ENCODE measurements around the gene APOL3. TPM values are rescaled to one million over a fixed set of nuclear protein-coding genes. Genes with fewer than 3 reads are reported as not detected.
"Not testable (repeated sequence)": the region's sequence is repeated elsewhere in the genome, so short reads cannot be mapped to it uniquely, and the experiment has no call there.

The APOL3 gene, protein sequence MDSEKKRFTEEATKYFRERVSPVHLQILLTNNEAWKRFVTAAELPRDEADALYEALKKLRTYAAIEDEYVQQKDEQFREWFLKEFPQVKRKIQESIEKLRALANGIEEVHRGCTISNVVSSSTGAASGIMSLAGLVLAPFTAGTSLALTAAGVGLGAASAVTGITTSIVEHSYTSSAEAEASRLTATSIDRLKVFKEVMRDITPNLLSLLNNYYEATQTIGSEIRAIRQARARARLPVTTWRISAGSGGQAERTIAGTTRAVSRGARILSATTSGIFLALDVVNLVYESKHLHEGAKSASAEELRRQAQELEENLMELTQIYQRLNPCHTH
- total RNA-seq: 1.4 and 1.7 TPM in 2 replicates
- polyA plus RNA-seq (2012): 2.4 TPM

GRCh38 chr22:36160499-36160942 lies at the start of gene APOL3:
Gene APOL3, minus strand, starts transcription at chr22:36160755. Its CDS starts 11,700 bp downstream, at chr22:36149055.
- DNase-seq (ENCODE audit: low read depth): peak; percentile 18

- no peak for DNase-seq (ENCODE audit: low read depth)
These were observed 49.7 kb upstream of the APOL3 start for GRCh38 chr22:36210224-36210623.

GRCh38 chr22:36209488-36209908 lies 48.9 kb upstream of the APOL3 start:
- DNase-seq (ENCODE audit: low read depth): not testable (repeated sequence)

- DNase-seq (ENCODE audit: low read depth): peak; percentile 86
These were observed 48.4 kb upstream of the APOL3 start for GRCh38 chr22:36208914-36209313.

GRCh38 chr22:36208162-36208765 lies 47.7 kb upstream of the APOL3 start:
- DNase-seq (ENCODE audit: low read depth): no peak

DNA sequence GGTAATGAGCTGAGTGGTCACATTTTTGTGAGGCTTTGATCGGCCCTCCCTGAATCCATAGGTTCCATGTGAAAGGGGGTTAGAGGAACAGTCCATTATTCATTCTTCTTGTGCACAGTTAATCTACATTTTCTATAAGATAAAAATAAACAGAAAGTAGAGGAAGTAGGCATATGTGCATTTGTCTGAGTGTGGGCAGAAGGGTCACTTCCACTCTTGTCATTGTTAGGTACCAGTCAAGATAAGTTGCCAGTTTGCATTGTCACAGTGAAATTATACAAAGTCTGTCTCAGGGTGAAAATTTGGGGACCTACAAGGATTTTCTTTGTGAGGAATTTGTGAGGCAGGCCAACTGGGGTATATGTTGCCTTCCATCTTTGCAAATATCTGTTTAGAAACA lies 45.7 kb upstream of the APOL3 start:
- no peak for DNase-seq (ENCODE audit: low read depth)

DNA sequence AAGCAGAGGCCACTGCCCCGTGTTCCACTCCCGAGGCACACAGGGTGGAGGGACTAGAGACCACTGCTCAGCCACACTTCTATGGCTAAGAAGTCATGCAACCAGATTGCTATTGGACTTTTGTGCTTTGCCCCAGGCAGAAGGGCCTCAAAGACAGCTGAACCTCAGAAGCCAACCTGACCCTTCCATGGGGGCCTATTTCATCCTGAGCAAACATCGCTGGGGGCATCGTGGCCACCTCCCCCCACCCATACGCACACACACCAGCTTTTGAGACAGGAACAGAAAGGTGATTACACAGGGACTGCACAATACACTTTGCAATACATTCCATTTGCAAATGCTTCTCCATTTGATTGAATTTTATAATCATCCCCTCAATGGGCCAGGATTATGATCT lies 45.0 kb upstream of the APOL3 start:
- not testable (repeated sequence) for DNase-seq (ENCODE audit: low read depth)

DNA sequence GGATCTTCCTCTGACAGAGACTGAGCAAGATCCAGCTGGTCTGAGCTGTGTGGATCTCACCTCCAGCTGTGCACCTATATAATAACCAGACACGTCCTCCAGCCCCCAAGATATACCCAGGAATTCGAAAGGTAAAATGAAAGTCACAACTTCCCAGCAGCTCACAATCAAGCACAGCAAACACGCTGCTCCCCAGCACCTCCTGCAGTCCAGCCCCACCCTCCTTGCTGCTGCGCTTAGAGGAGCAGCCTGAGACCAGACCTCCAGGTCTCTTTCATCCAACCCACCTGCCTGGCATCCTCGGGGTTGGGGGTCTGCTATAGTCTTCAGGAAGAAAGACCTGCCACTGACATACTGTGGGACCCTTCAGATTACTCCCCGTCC lies 44.1 kb upstream of the APOL3 start:
- no peak for DNase-seq (ENCODE audit: low read depth)

- no peak for DNase-seq (ENCODE audit: low read depth)
These were observed 43.6 kb upstream of the APOL3 start for GRCh38 chr22:36204001-36204631.

DNA sequence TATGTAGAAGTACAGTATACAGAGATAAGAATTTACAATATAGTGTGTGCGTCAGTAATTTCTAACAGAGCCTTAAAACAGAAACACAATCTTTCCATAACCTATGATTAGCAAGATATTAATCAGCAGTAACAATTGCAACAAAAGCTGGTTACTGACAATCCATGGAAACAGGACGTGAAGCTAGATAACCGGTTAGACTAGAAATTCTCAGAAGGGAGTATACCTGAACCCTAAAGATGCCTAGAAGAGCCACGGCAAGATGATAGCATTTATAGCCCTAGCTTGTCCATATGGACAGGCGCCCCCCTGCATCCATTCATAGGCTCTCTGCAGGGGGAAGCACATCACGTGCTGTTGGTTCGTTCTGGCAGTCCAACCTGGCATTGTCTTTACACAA lies 42.9 kb upstream of the APOL3 start:
- not testable (repeated sequence) for DNase-seq (ENCODE audit: low read depth)

DNA sequence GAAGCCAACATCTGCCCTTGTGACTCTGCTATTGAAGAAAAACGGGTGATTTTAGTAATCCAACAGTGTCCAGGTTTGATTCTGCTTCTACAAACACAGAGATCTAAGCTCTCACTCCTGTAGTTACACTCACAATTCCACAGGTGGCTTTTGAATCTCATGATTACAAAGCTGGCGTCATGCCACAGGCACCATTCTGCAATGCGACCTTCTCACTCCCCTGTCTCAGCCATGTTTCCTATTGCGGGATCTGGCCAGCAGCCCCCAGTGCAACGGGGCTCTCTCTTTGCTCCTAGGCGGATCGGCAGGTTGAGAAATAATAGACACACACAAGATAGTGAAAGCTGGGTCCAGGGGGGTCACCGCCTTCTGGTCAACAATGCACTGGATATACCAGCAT lies 42.4 kb upstream of the APOL3 start:
- DNase-seq (ENCODE audit: low read depth): not testable (repeated sequence)

DNA sequence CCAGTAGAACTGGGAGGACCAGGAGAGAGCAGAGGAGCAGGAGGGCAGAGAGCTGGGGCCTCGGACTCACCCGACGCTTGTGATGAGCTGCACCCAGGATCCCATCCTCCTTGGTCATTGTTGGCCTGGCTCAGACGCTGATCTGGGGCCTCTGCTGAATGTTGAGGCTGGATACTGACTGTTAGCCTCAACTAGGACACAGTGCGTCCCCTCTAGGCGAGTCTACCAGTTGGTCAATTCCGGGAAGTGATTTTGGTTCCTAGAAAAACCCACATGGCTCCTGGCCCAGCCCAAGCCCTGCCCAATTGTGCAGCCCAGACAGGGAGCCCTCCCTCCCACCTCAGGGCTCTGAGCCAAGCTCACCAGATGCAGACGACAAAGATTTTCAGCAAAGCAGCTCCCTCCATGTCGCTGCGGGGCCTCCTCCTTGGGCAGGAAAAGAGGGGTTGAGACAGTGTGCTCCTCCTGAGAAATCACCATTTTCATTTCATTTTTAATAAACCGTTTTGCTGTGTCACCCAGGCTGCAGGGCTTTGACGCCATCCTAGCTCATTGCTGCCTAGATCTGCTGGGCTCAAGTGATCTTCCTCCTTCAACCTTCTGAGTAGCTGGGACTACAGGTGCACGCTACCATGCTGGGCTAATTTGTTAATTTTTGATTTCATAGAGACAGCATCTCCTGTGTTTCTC lies 41.2 kb upstream of the APOL3 start, which contains the start of gene APOL4:
Gene APOL4 (minus strand): TSS at position 180 of the 690 bp plus-strand sequence. CDS start 75 bp downstream, at position 105.
- DNase-seq (ENCODE audit: low read depth): peak; percentile 90

GRCh38 chr22:36201025-36201424 lies 40.5 kb upstream of the APOL3 start:
- not testable (repeated sequence) for DNase-seq (ENCODE audit: low read depth)

DNA sequence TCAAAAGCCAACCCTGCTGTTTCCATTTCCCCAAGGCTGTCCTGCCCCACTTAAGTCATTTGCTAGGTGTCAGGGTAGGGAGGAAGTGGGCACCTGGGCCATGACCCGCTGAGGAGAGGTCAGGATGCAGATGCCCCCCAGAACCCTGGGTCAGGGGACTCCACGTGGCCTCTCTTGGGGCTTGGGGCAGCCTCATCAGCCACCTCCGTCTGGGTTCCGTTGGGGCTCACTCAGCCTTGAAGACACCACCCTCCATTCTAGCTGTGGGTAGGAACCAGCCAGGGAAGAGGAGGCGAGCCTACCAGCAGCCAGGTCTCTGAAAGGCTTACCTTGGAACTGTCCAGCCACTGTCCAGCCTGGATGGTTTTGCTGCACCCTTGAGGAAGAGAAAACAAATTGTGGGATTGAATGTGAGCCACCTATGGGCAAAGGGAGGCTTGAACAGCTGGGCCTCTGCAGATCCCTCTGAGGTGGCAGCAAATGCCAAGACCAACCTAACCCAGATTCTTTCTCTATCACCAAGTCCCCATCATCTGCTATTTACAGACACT lies 38.5 kb upstream of the APOL3 start:
- peak; percentile 93 for DNase-seq (ENCODE audit: low read depth)

DNA sequence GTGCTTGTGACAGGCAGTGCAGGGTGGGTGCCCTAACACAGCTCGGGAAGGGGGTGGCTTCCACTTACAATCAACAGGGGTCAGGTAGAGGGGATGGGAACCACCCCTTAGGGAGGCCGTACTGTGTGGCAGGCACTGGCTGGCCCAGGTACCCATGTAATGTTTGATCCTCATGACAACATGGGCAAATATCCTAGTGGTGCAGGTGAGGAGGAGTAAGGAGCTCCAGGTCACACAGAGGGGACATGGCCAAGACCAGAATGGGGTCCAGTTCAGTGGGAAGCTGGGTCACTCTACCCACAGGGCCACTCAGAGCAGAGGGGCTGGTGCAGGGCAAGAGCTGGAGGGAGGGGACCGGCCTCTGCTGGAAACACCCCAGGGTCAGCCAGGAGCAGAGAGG lies 38.0 kb upstream of the APOL3 start:
- DNase-seq (ENCODE audit: low read depth): no peak

- DNase-seq (ENCODE audit: low read depth): peak; percentile 44
These were observed 37.1 kb upstream of the APOL3 start for GRCh38 chr22:36197514-36198146.

- peak; percentile 52 for DNase-seq (ENCODE audit: low read depth)
These were observed 36.5 kb upstream of the APOL3 start for GRCh38 chr22:36197065-36197440.

GRCh38 chr22:36196254-36197064 lies 35.9 kb upstream of the APOL3 start:
- no peak for DNase-seq (ENCODE audit: low read depth)

DNA sequence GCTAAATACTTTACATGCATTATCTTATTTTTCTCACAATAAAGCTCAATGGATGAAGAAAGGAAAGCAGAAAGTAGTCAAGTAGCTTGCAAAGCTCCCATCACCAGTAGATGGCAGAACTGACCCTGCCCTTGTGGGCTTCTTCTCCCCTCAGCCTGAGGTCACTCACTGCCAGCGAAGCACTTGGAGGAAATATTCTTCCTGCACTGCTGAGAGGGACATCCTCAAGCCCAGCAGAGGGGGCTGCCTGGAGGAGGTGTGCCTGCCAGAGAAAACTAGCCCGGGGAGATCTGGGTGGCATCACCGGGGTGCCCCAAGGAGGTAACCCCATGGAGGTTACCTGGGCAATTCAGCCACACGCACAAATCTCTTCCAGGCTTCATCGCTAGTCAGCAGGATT lies 34.4 kb upstream of the APOL3 start:
- DNase-seq (ENCODE audit: low read depth): peak; percentile 81

DNA sequence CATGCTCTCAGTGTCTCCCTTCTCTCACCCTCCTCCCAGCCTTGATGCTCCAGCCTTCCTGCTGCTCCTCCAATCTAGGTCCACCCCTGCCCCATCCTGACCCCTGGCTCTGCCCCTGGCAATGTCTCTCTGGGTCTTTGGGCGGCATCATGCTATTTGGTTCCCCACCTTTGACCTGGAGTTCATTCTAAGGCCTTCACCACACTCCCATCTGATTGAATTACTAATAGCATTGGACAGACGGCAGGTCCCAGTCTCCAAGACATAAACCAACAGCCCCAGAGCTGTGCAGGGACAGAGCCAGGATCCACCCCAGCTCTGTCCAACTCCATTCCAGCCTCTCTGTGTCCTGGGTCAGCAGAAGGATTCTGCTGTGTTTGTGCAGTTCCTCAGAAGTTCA lies 33.8 kb upstream of the APOL3 start:
- DNase-seq (ENCODE audit: low read depth): no peak
